C4-2B (cell line): ENCODE results near the gene UBE2F.

Experiments
- H3K27ac ChIP-seq: fragments of 450-650 bp; 2 replicates; pipeline ENCODE4 v1.5.1; 2017
- CTCF ChIP-seq: fragments of 450-650 bp; conservative IDR thresholded peaks from 2 replicates; pipeline ENCODE4 v1.5.1; 2017; ENCODE audit warnings: mild to moderate bottlenecking
- ZFX ChIP-seq: fragments of 450-650 bp; IDR thresholded peaks from 2 replicates; pipeline ENCODE4 v1.6.1; 2017

Gene UBE2F

GRCh38 chr2:238022594-238023157, 55.9 kb downstream of the UBE2F start:
- H3K27ac ChIP-seq: no peak overlapping the region
- TF ChIP-seq ZFX (no peak), CTCF (no peak)

GRCh38 chr2:238023608-238024007, 56.8 kb downstream of the UBE2F start:
- no peak for TF ChIP-seq ZFX
- no peak for TF ChIP-seq CTCF
- H3K27ac ChIP-seq: no peak overlapping the region

GRCh38 chr2:238024986-238025385, 58.2 kb downstream of the UBE2F start:
- H3K27ac ChIP-seq: no peak overlapping the region
- TF ChIP-seq ZFX (no peak), CTCF (no peak)

DNA sequence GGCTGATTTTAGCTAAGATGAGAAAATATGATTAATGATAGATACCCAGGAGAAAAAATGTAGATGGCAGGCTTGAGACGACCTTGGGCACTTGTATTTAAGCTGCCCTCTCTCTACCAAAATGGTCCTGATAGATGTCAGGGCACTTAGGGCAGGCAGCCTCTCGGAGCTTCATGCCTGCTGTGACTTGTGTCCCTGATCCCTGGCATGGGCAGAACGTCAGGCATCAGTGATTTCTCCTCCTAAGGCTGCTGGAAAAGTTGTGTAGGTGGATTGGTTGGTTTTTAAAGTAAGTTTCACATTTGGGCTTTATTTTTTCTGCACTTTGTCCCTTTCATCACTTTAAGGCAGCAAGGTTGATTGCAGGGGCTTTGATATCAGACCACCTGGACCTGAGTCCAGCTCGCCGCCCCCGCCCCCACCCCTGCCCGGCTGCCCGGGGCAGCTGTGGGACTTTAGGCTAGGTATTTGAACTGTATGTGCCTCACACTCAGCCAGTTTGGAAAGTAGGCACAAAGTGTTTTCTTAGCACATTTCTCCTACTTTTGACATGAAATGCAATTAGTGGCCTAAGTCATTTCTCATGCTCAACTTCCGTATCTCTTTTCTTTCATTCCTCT, 59.0 kb downstream of the UBE2F start:
- TF ChIP-seq ZFX: no peak
- no peak for TF ChIP-seq CTCF
- H3K27ac ChIP-seq: no peak overlapping the region

- H3K27ac ChIP-seq: no peak overlapping the region
- TF ChIP-seq CTCF (no peak), ZFX (no peak)
Measured at GRCh38 chr2:238027058-238027457, 60.2 kb downstream of the UBE2F start.

DNA sequence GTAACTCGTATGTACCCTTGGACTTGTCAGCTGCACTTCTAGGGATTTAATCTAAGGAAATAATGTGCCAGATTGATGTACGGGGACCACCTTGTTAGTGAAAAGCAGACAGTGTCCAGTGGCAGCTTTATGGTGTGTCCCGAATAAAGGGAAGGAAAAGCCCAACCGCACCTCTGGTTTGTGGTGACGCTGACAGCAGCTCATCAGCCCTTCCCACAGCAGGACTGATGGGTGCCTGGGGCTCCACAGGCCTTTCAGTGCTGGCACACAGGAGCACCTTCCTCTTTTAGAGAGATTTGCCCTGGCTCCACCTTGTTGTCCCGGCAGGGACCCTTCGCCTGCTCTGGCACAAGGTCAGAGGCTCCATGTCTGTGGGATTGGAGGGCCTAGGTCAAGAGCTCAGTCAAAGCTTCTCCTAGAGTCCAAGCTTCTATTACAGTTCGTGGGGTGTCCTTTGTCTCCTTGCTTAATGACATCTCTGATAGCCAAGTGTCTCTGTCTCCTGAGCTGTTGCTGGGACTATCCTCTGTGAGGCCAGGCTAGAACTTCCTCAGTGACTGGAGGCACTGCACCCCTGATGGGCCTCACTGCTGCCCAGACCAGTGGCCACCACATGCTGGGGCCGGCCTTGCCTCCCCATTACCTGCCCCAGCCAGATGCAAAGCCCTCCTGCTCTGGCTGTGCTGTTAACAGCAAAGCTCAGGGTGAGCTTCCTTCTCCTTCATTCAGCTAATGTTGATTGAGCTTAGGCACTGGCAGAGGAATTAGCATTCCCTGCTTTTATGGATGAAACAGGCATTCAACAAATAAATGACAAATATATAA, 61.0 kb downstream of the UBE2F start:
- no peak for TF ChIP-seq ZFX
- TF ChIP-seq CTCF: no peak
- H3K27ac ChIP-seq: no peak overlapping the region

DNA sequence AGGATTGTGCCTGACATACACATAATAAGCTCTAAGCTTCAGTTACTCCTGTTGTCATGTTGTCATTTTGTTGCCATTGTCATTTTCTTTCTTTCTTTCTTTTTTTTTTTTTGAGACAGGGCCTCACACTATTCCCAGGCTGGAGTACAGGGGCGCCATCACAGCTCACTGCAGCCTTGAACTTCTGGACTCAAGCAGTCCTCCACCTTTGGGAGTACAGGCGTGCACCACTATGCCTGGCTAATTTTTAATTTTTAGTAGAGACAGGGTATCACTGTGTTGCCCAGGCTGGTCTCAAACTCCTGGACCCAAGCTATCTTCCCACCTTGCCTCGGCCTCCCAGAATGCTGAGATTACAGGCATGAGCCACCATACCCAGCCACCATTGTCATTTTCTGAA, 63.0 kb downstream of the UBE2F start:
- H3K27ac ChIP-seq: no peak overlapping the region
- TF ChIP-seq CTCF (no peak), ZFX (no peak)
